Transverse colon (tissue), 4 donors: ENCODE results near the gene CDKAL1.

Source experiments
- EP300 ChIP-seq: sonication (generic); formaldehyde crosslinking; IDR thresholded peaks from one replicate; pipeline ENCODE4 v1.6.1; 2017; ENCODE audit warnings: antibody characterized with exemption, low read depth
- POLR2A ChIP-seq: fragments of 450-650 bp; IDR thresholded peaks from one replicate; pipeline ENCODE4 v1.6.1; 2016; ENCODE audit warnings: antibody characterized with exemption, mild to moderate bottlenecking, moderate library complexity
- POLR2AphosphoS5 ChIP-seq, 3 donors: sonication (generic); formaldehyde crosslinking; IDR thresholded peaks; one replicate each; pipeline ENCODE4 v1.6.1; 2016; ENCODE audit warnings: antibody characterized with exemption in 3 of 3
- TF ChIP-seq, protein P1 (sequence below), 5 experiments: fragments of 200-600 bp in 3 of 5; fragments of 450-650 bp in 2 of 5; sonication (generic) in 3 of 5; IDR thresholded peaks; 1 replicate in 2 of 5; 2 replicates in 3 of 5; pipeline ENCODE4 v1.5.1; 2016 to 2017; ENCODE audit warnings: antibody characterized with exemption in 5 of 5, inconsistent platforms in 3 of 5, mild to moderate bottlenecking in 2 of 5, moderate library complexity in 1 of 5

DNA sequence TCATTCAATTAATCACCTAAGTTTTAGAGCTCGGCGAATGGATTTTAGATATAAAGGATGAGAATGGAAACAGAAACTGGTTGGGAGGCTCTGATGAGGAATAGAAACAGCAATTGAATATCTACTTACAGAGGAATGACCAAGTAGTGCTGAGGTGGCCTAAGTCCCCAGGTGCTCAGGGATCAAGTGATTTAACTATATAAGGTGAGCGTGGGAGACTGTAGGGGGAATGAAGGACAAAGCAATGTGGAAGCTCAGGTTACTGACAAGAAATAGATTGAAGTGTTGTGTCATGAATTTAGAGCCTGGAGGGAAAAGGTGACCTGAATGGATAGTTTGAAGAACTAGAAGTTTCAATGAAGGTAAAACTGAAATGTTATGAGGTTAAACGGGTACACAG, 563.9 kb downstream of the CDKAL1 start:
- TF ChIP-seq POLR2AphosphoS5 (IDR thresholded peaks at IDR 0.05) (no peak), POLR2A (no peak), EP300 (no peak)
- TF ChIP-seq, protein P1, sequence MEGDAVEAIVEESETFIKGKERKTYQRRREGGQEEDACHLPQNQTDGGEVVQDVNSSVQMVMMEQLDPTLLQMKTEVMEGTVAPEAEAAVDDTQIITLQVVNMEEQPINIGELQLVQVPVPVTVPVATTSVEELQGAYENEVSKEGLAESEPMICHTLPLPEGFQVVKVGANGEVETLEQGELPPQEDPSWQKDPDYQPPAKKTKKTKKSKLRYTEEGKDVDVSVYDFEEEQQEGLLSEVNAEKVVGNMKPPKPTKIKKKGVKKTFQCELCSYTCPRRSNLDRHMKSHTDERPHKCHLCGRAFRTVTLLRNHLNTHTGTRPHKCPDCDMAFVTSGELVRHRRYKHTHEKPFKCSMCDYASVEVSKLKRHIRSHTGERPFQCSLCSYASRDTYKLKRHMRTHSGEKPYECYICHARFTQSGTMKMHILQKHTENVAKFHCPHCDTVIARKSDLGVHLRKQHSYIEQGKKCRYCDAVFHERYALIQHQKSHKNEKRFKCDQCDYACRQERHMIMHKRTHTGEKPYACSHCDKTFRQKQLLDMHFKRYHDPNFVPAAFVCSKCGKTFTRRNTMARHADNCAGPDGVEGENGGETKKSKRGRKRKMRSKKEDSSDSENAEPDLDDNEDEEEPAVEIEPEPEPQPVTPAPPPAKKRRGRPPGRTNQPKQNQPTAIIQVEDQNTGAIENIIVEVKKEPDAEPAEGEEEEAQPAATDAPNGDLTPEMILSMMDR (IDR thresholded peaks at IDR 0.05) = no peak
